SKM-1 treated with dmso at 0.1 percent for 144 hours (cell line): ENCODE results near the gene CELSR1.

ENCODE experiments used
- DNase-seq: peaks from one replicate; lab custom pipeline; 2025; ENCODE audit not compliant: unreplicated experiment; lab: John Stamatoyannopoulos, UW

The CELSR1 gene

DNA sequence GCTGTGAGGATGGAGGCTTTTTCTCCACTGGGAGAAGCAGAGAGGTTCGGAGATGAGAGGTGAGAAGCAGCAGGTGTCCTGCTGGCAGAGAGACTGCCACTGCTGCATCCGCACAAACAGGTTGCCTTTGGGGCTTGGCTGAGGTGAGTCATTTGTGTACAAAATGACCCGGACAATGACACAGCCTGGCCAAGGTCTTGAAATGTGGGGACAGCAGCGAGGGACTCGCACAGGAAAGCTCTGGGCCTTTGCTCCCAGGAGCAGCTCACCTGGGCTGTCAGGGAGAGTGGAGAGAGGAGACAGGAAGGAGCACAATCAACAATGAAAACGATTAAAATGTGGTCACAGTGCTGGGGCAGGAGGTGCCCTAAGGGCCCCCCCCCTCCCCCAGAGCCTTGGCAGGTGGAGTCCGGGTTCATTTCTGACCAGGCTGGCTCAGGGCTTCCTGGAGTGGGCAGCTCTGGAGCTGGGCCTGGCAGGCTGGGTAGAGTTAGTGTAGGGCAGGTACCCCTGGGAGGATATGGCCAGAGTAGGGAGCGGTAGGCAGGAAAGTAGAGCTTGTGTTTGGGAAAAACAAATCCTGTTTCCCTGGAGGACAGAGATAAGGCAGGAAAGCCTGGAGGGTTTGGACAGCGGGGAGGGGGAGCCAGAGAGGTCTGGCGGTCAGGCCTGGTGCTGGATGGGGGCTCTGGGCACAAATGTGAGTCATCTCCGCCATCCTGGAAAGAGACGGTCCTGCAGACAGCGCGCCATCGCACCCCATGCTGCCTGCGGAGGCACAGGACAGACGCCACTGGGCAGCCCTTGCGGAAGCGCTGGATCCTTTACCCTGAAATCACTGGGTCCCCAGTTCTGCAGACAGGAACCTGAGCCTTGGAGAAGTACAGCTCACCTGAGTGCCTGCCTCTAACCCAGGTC, 37.8 kb upstream of the CELSR1 start:
- DNase-seq: no peak

DNA sequence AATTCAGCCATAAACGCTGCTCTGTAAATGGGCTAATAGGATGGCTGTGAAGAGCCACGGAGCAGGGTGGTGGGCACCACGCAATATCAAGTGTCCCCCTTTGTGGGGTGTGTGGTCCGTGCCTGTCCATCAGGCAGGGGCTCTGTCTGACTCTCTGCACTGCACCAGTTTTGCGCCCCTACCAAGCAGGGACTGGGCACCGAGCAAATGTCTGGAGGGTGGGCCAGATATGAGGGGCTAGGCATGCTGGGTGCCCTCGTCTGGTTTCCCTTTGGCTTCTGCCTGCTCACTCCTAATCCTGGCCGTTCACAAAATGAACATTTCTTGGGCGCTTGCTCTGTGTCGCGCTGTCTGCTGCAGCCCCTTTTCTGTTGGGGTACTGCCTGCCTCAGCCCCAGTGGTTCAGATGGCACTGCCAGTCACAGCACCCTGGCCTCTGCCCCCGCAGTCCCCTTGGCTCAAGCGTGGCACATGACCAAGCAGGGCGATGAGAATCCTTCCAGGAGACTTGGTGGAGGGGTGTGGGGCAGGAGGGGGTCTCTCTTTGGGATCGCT, 37.1 kb upstream of the CELSR1 start:
- DNase-seq: no peak

DNA sequence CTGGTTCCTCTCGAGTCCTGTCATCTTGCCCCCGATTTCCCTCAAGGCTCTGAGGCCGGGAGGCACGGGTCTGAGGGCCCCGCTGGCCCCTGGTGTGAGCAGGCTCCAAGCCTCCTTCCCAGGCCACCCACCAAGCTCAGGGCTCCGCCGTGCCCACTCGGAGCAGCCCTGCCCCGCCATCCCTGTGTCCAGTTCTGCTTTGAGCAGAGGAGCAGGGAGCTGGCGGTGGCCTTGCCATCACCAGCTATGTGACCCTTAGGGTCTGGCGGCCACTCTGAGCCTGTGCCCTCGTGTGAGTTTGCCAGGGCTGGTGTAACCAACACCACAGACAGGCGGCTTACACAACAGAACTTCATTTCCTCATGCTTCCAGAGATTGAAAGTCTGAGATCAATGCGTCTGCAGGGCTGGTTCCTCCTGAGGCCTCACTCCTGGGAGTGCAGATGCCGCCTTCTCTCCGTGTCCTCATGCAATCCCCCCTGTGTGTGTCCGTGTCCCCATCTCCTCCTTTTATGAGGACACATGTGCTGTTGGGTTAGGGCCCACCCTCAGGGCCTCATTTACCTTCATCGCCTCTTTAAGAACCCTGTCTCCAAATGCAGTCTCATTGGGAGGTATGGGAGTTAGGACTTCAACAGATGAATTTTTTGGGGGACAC, 36.5 kb upstream of the CELSR1 start:
- DNase-seq: peak; percentile 68

DNA sequence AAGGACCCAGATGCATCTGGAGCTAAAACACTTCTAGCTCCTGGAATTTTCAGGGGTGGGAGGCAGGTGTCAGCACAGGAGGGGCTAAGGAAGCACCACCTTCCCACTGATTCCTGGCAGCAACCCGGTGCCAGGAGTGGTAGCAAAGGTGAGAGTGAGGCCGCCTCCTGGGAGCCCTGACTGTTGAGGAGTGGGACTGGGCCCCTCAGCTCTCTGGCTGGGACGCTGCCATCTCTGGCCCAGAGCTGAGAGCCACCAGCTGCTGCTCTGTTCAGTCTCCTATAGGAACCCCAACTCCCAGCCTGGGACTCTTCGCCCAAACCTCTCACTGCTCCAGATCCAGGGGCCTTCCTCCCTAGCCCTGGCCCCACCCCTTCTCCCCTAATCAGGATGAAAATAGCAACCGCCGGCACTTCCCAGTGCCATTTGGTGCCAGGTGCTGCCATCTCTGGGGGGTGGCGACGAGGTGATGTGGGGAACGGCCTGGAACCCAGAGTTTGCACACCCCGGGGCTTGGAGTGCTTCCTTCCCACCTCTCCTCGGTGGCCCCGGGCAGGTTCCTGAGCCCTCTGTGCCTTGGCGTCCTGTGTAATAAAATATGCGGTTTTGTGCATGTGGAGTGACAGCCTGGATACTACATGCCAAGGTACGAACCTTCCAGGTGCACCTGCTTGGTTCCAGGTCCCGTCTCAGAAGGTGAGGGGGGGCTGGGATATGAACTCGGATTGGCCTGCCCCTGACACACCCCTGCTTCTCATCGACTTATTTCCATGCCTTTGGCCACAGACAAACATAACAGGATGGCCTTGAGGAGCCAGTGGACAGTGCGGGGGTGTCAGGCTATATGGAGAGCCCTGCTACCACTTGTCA, 35.7 kb upstream of the CELSR1 start:
- DNase-seq: no peak

DNA sequence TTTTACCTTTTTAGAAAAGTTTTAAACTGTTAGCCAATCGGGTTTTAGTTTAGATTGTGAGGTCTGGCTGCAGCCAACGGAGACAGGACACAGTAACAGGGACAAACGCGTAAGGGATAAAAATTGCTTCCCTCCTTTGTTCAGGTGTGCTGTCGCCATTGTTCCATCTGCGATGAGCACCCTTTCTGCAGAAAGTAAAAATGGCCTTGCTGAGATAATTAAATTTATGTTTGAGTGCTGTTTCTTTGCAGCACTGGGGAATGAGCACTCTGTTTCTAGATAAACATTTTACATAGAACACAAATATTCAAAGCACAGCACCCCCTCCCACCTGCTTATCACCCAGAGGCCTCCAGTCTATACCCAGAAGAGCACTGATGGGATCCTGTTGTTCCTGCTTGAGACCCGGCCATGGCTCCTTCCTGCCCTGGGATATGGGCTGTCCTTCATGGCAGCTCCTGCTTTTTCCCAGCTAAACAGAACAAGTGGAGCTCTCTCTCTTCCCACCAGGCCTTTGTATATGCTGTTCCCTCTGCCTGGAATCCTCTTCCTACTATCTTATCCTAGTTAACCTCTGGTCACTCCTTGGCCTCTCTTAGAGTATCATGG, 34.3 kb upstream of the CELSR1 start:
- no peak for DNase-seq

DNA sequence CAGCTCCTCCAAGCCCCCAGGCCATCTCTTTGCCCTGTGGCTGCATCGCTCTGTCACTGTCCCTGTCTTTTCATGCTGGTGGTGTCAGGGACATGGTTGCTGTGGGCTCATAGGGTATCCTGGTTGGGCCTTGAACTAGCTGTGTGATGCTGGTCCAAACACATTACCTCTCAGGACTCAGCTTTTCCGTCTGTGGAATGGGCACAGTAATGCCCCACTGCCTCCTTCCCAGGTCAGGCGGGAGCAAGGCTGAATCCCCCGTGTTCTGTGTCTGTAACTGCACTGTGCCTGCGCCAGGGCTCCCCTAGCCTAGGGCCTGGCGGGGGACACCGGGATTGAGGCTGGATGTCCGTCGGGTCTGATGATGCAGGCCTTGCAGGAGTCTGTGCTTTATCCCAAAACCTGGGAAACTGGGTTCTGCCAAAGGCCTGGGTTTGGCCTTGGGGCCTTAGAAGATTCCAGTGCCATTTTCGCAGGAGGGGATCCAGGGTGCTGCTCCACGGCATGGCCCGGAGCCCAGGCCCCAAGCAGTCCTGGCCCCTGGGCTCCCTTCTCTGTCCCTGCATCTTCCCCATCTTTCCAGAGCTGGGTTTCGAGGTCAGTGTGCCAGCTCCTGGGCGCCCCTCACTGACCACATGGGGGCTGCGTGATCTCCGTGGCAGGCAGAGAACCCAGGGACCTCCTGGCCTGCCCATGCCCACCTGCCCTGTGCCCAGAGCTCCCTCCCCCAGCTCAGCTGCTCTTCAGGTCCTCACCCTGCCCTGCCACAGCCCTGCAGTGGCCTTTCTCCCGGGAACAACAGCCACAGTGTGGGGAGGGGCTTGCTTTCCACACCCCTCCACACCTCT, 32.7 kb upstream of the CELSR1 start:
- no peak for DNase-seq

DNA sequence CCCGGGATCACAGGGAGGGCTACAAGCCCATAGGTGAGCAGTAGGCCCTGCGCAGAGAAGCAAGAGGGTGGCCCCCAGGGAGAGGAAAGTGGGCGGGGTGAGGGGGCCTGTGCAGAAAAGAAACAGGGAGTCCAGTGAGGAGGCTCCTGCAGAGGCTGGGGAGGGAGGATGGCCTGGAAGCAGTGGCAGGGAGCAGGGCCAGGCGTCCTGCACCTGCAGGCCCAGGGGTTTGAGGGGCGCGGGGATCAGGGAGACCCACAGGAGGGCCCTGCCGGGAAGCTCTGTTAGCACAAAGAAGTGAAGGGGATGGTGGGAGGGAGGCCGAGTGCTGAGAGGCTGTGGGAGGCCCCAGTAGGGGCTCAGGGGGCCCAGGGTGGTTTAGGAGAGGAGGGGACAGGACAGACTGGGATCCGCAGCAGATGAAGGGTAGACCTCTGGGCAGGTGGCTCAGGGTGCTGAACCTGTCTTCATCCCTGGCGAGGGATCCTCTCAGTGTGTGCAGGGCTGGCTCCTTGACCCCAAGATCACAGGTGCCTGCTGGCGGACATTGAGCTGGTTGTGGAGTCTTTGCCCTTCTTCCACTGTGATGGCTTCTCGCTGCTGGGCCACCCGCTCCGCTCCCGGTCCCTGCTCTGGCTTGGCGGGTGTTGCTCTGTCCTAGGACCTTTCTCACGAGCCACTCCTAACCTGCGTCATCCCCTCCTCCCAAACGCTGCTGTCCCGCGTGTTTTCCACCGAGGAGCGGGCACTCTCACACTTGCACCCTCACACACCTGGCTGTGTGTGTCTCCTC, 31.8 kb upstream of the CELSR1 start:
- DNase-seq: no peak

DNA sequence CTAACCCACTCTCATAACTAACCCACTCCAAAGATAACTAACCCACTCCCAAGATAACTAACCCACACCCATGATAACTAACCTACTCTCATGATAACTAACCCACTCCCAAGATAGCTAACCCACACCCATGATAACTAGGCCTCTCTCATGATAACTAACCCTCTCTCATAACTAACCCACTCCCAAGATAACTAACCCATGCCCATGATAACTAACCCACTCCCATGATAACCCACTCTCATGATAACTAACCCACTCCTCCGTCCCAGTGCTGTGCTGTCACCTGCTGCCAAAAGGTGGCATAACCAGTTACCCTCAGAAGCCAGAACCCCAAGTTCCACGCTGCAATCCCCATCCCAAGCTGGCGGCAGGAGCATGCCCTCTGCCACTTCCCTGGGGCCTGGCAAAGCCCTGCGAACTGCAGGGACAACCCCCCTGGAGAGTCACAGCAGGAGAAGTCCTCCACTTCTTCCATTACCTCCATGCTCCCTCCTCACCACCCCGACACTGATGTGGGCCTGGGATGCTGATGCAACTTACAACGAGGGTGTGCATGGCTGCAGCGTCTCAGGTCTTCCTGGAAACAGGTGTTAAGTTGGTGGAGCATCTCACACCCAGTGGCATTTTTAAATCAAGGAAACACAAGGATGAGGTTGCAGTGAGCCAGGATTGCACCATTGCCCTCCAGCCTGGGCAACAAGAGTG, 30.8 kb upstream of the CELSR1 start:
- DNase-seq: no peak

DNA sequence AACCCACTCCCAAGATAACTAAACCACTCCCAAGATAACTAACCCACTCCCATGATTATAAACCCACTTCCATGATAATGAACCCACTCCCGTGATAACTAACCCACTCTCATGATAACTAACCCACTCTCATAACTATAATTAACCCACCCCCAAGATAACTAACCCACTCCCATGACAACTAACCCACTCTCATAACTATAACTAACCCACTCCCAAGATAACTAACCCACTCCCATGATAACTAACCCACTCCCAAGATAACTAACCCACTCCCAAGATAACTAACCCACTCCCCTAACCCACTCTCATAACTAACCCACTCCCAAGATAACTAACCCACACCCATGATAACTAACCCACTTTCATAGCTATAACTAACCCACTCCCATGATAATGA, 30.1 kb upstream of the CELSR1 start:
- no peak for DNase-seq

DNA sequence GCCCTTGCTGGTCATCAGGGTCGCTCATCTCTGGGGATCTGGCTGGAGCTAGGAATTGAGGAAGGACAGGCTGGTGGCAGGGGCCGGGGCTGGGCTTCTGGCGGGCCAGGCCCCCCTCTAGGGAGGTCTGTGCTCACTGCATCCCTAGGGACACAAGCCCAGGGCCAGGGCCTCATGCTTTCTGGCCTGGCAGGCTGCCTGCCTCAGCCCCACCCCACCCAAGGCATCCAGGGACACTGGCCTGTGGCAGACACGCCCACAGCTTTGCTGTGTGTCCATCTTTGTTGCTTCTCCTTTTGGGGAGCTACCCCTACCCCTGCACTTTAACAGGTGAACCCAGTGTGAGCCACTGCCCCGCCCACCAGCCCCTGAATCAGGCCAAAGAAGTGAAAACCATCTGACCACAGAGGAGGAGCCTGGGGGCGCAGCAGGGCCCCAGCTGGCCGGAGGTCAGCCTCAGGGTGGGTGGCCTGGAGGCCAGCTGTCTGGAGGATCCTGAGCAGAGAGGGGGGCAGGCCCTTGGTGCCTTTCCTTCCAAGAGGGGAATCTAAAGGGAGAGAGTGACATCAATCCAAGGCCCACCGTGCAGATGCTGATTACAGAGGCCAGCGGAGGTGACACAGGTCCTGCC, 26.8 kb upstream of the CELSR1 start:
- DNase-seq: no peak

DNA sequence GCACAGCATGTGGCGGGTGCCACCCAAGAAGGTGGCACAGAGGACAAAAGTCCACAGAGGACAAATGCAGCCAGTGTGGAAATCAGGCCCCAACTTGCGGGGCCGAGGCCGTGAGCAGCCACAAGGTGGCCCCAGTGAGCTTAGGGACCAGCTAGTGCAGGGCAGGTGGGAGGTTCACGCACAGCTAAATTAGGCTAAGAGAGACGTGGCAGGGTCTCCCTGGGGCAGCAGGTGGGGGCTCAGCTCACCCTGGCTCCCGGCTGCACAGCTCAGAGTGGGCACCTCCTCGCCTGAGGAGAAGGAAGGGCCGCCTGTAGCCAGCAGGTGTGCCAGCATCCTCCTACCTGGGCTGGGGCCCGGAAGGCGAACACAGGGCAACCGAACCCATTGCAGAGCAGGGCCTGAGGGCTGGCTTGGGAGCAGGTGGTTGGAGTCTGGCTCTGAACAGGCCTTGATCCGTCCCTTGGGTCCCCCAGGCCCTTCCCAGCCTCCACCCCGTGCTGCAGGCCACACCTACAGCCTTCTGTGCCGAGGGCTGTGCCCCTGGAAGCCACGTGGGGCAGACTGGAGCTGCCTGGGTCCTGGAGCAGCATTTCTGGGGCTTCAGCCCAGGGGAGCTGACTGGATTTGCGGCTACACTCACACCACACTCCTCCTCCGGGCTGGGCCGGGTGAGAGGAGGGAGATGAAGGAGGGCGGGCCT, 26.1 kb upstream of the CELSR1 start:
- DNase-seq: peak; percentile 63

DNA sequence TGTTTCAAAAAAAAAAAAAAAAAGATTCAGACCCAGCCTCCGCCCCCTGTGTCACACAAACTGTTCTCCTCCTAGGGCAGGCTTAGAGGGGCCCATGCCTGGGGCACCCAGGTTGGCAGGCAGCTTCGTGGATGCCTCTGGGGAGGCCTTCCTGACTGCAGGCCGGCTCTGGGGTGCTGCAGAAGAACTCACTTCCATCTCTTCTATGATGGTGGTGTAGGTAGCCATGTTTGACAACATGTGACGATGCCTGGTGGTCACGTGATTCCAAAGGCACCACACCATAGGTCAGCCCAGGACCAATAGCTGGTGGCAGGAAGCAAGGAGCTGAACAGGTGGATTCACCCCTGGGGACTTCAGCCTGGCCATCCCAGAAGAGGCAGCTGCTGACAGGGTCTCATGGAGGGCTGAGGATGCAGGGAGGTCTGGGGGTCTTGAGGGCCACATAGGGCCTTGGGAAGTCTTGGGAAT, 24.1 kb upstream of the CELSR1 start:
- no peak for DNase-seq

DNA sequence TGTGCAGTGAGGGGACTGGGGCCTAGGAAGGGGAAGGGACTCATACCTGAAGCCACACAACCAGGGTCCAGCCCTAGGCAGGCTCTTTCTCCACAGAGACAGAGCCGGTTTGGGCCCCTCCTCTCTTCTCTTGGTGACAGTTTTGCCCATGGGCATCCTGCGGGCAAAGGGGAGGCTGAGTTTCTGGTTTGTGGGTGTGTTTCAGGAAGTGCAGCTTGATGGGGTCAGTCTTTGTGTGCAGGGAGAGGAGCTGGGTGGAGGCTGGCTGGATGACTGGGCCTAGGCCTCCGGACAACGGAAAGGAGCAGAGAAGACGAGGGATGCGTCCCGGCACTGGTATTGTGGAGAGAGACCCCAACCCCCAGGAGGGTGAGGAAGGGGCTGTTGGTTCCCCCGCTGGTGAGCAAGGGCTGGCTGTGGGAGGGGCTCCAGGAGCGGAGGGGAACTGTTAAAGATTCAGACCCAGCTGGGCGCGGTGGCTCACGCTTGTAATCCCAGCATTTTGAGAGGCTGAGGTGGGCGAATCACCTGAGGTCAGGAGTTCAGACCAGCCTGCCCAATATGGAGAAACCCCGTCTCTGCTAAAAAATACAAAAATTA, 23.4 kb upstream of the CELSR1 start:
- no peak for DNase-seq

DNA sequence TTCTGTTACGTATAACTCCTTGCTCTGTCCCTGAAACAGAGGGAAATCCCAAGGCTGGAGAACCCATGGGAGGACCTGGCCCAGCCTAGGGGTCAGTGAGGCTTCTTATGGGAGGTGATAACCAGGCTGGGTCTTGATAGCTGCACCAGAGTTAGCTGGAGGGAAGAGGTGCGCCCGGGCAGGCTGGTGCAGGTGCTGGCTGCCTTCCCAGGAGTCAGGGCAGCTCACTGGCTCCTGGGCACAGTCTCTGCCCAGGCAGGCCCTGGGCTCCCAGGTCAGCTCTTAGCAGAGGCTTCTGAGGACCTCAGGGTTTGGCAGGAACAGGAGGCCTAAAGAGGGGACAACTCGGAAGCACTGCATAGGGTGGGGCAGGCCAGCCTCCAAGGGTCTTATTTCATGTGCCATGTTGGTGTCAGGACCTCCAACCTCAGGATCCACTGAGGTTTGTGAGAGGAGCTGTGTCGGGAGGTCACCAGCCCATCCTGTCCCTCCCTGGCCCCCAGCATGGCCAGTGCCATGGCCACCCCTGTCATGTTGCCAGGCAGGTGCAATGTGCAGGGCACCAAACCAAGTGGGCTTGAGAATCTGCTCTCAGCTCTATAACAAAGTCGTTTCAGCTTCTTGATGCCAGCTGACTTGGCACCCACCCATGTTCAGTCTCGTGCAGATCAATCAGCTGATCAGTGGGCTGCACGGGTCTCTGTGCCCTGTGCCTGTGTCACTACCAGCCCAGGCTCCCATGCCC, 20.5 kb upstream of the CELSR1 start:
- no peak for DNase-seq

DNA sequence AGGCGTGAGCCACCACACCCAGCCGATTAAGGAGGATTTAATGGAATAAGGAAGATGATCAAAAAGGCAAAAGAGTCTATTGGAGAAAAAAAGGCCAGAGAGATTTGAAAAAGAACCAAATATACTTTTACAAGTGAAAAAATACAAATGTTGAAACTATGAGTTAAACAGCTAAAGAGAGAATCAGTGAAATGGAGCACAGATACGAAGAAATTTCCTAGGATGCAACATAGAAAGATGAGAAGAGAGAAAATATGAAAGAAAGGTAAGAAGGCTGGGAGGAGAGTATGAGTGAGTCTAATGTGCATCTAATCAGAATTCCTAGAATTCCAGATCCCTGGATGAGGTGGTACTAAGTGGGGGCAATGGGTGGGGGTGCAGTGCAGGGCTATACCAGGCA, 19.4 kb upstream of the CELSR1 start:
- DNase-seq: no peak

DNA sequence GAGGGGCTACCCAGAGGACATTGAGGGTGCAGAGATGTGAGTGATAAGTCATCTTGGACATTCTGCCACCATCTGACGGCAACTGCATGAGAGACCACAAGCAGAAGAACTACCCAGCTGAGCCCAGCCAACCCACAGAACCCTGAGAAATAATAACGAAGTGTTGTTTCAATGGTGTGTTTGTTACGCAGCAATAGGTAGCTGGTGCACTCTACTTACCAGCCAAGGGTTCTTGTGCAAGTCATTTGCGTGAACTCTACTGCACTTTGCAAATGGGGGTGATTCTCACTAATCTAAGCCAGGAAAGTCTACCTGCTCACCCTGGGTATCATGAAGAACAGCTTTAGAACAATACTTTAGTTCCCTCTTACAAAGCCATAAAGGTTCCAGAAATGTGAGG, 15.8 kb upstream of the CELSR1 start:
- no peak for DNase-seq
